Loucy (cell line): Measurements from ENCODE around the gene APPBP2.

Experiments
- EZH2phosphoT487 ChIP-seq: fragments of 200-600 bp; IDR thresholded peaks from 2 replicates; pipeline ENCODE4 v1.6.1; 2018; ENCODE audit warnings: antibody characterized with exemption, mild to moderate bottlenecking, moderate library complexity, borderline replicate concordance
- TF ChIP-seq, protein P1 (sequence below): fragments of 200-600 bp; sonication (generic); conservative IDR thresholded peaks from 2 replicates; pipeline ENCODE4 v1.5.1; 2014; ENCODE audit warnings: mild to moderate bottlenecking, antibody characterized with exemption, low read length

- TF ChIP-seq, protein P1, sequence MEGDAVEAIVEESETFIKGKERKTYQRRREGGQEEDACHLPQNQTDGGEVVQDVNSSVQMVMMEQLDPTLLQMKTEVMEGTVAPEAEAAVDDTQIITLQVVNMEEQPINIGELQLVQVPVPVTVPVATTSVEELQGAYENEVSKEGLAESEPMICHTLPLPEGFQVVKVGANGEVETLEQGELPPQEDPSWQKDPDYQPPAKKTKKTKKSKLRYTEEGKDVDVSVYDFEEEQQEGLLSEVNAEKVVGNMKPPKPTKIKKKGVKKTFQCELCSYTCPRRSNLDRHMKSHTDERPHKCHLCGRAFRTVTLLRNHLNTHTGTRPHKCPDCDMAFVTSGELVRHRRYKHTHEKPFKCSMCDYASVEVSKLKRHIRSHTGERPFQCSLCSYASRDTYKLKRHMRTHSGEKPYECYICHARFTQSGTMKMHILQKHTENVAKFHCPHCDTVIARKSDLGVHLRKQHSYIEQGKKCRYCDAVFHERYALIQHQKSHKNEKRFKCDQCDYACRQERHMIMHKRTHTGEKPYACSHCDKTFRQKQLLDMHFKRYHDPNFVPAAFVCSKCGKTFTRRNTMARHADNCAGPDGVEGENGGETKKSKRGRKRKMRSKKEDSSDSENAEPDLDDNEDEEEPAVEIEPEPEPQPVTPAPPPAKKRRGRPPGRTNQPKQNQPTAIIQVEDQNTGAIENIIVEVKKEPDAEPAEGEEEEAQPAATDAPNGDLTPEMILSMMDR = no peak
- no peak for TF ChIP-seq EZH2phosphoT487
Observed at GRCh38 chr17:60416368-60416925, 109.6 kb downstream of the APPBP2 start.
